Measurements from ENCODE around the gene EP400. TPM values are rescaled to one million over a fixed set of nuclear protein-coding genes. Genes with fewer than 3 reads are reported as not detected.
A peak's percentile ranks its signal among the peaks of the same experiment; 100 is the strongest.

The EP400 gene
- total and polyA plus RNA-seq, 2 of the 4 experiments (the other 2 are of a cell fraction): 4.3 to 11.4 TPM

GRCh38 chr12:132045751-132046150, 96.0 kb downstream of the EP400 start:
- H3K4me2 ChIP-seq (ENCODE audit: low read depth, low read length): no peak overlapping the region
- no peak overlapping the region for H2BK120ac ChIP-seq (ENCODE audit: low read depth, low read length)
- H2BK5ac ChIP-seq (ENCODE audit: low read depth, low read length, poor library complexity, severe bottlenecking): no peak overlapping the region
- H2BK15ac ChIP-seq (ENCODE audit: low read depth, low read length): no peak overlapping the region
- intact Hi-C loops (cut with micrococcal nuclease): no loop called here
- DNase-seq: no peak
- no peak overlapping the region for H4K8ac ChIP-seq (ENCODE audit: low read depth in 2 of 2, low read length in 2 of 2)
- no peak overlapping the region for H2BK20ac ChIP-seq (ENCODE audit: low read depth, low read length)
- H3K9me3 ChIP-seq (ENCODE audit: control insufficient read depth, insufficient read depth, low read length): no peaks in the 10 kb centered on the region
- no peak overlapping the region for H3K14ac ChIP-seq (replicated peaks; ENCODE audit: low read depth, low read length)
- peak overlapping the region; percentile 20; the same call in 1 of the 2 replicates for H3K27ac ChIP-seq (ENCODE audit: insufficient read depth, low read length)
- BruUV-seq (replicated peaks): no TSS peak
- TF ChIP-seq FOS (IDR thresholded peaks at IDR 0.05; ENCODE audit: low read depth, low read length): no peak
- no peak for TF ChIP-seq RAD21 (IDR thresholded peaks at IDR 0.05; ENCODE audit: low read length)
- TF ChIP-seq CHD1 (IDR thresholded peaks at IDR 0.05; ENCODE audit: low read depth, low read length): no peak
- TF ChIP-seq POLR2A (IDR thresholded peaks at IDR 0.05; ENCODE audit: low read depth, low read length): no peak
- no peak for TF ChIP-seq MAZ (IDR thresholded peaks at IDR 0.05; ENCODE audit: borderline replicate concordance, low read depth, low read length)
- TF ChIP-seq CEBPB (IDR thresholded peaks at IDR 0.05; ENCODE audit: low read depth, low read length): no peak
- no peak for TF ChIP-seq ELK1 (IDR thresholded peaks at IDR 0.05; ENCODE audit: borderline replicate concordance, low read depth, low read length)
- TF ChIP-seq RFX5 (IDR thresholded peaks at IDR 0.05; ENCODE audit: low read depth, low read length): no peak
- no peak for TF ChIP-seq CTCF (conservative IDR thresholded peaks at IDR 0.05; ENCODE audit: low read depth, low read length)
- TF ChIP-seq MAFK (IDR thresholded peaks at IDR 0.05; ENCODE audit: low read depth, low read length): no peak
- ChIA-PET CTCF (no interaction called here), POLR2A (ENCODE audit: unreplicated experiment) (no interaction called here)
- no peak for ATAC-seq (ENCODE audit: low read depth)
- H4K5ac ChIP-seq (ENCODE audit: low read depth, low read length): no peak overlapping the region
- peaks cover 6% of the 10 kb centered on the region for H3K4me1 ChIP-seq (ENCODE audit: control insufficient read depth, insufficient read depth, low read length)
- H2AK9ac ChIP-seq (replicated peaks; ENCODE audit: low read depth, low read length, poor library complexity): no peak overlapping the region
- peaks cover 20% of the 10 kb centered on the region for H4K20me1 ChIP-seq (ENCODE audit: insufficient read depth, low read length)
- WGBS, 2 experiments (ENCODE audit: extremely low coverage in 2 of 2, insufficient read length in 1 of 2): 99% methylated on average over 12 of the region's 16 CpGs; no CpG with 5 or more reads in 1 of the 2 experiments
- H3K9ac ChIP-seq (ENCODE audit: low read depth, low read length): no peak overlapping the region
- dilution Hi-C loops (cut with HindIII; ENCODE audit: low sequenced_read_pairs, unreplicated experiment): no loop called here
- no peaks in the 10 kb centered on the region for H3K27me3 ChIP-seq (ENCODE audit: control insufficient read depth, insufficient read depth, low read length)
- H3K4me3 ChIP-seq (ENCODE audit: insufficient read depth, low read depth, low read length): no peak overlapping the region
- H2AK5ac ChIP-seq (ENCODE audit: low read depth, low read length): peak overlapping the region; percentile 60; the same call in 1 of the 2 replicates
- H2AFZ ChIP-seq (replicated peaks; ENCODE audit: low read length, poor library complexity): no peak overlapping the region
- no peak overlapping the region; the same call in 1 of the 2 replicates for H3K18ac ChIP-seq (ENCODE audit: low read depth, low read length)
- no peak overlapping the region for H3K56ac ChIP-seq (ENCODE audit: extremely low read depth, insufficient read depth, low read length)
- no peak overlapping the region for H3K23ac ChIP-seq (ENCODE audit: low read depth, low read length)
- in situ Hi-C loops (cut with MboI; ENCODE audit: low sequenced_read_pairs): no loop called here
- peaks cover 50% of the 10 kb centered on the region for H3K36me3 ChIP-seq (ENCODE audit: control insufficient read depth, insufficient read depth, low read length)
- H3K4ac ChIP-seq (ENCODE audit: low read depth, low read length): peak overlapping the region; percentile 19; the same call in 1 of the 2 replicates
- no peak overlapping the region for H4K91ac ChIP-seq (ENCODE audit: insufficient read depth, low read depth, low read length)
- peaks cover 17 to 29% of the 10 kb centered on the region in 2 experiments for H3K79me1 ChIP-seq (ENCODE audit: low read depth in 1 of 2, low read length in 2 of 2)
- peaks cover 20% of the 10 kb centered on the region for H3K9me1 ChIP-seq (ENCODE audit: insufficient read depth, low read length)
